ENCODE data around the gene DCC. TPM values are rescaled to one million over a fixed set of nuclear protein-coding genes. Genes with fewer than 3 reads are reported as not detected.

The DCC gene
- total RNA-seq, 1 donor from 2014 or later: 1.0 TPM

- H3K27me3 Mint-ChIP-seq (ENCODE audit: low read depth): no peaks in the 10 kb centered on the region
- no peak for DNase-seq (ENCODE audit: low spot score in 2 of 2, unreplicated experiment in 2 of 2)
- no peak overlapping the region for H3K27ac Mint-ChIP-seq
- no peak overlapping the region for H3K4me3 Mint-ChIP-seq
- no peaks in the 10 kb centered on the region for H3K4me1 Mint-ChIP-seq
- no peaks in the 10 kb centered on the region for H3K9me3 Mint-ChIP-seq
- H3K36me3 Mint-ChIP-seq: no peaks in the 10 kb centered on the region
- TF ChIP-seq CTCF (IDR thresholded peaks at IDR 0.05; ENCODE audit: unreplicated experiment): no peak
Observed at GRCh38 chr18:52845036-52845435, 505.0 kb downstream of the DCC start.

GRCh38 chr18:52850031-52850560 lies 510.1 kb downstream of the DCC start:
- no peak for DNase-seq (ENCODE audit: low spot score in 2 of 2, unreplicated experiment in 2 of 2)
- Mint-ChIP-seq H3K27me3 (ENCODE audit: low read depth) (peaks cover 5% of the 10 kb centered on the region), H3K36me3 (no peaks in the 10 kb centered on the region), H3K9me3 (no peaks in the 10 kb centered on the region), H3K4me1 (no peaks in the 10 kb centered on the region), H3K4me3 (no peak overlapping the region), H3K27ac (no peak overlapping the region)
- no peak for TF ChIP-seq CTCF (IDR thresholded peaks at IDR 0.05; ENCODE audit: unreplicated experiment)

- no peak for DNase-seq (ENCODE audit: low spot score in 2 of 2, unreplicated experiment in 2 of 2)
- no peaks in the 10 kb centered on the region for H3K4me1 Mint-ChIP-seq
- no peak overlapping the region for H3K4me3 Mint-ChIP-seq
- no peak overlapping the region for H3K27ac Mint-ChIP-seq
- no peaks in the 10 kb centered on the region for H3K27me3 Mint-ChIP-seq (ENCODE audit: low read depth)
- H3K9me3 Mint-ChIP-seq: peaks cover 9% of the 10 kb centered on the region
- TF ChIP-seq CTCF (IDR thresholded peaks at IDR 0.05; ENCODE audit: unreplicated experiment): no peak
- H3K36me3 Mint-ChIP-seq: no peaks in the 10 kb centered on the region
Observed at GRCh38 chr18:52861558-52861957, 521.6 kb downstream of the DCC start.

- no peak overlapping the region for H3K27ac Mint-ChIP-seq
- H3K4me3 Mint-ChIP-seq: no peak overlapping the region
- TF ChIP-seq CTCF (IDR thresholded peaks at IDR 0.05; ENCODE audit: unreplicated experiment): no peak
- DNase-seq (ENCODE audit: low spot score in 2 of 2, unreplicated experiment in 2 of 2): no peak
- H3K9me3 Mint-ChIP-seq: peaks cover 9% of the 10 kb centered on the region
- peaks cover 3% of the 10 kb centered on the region for H3K27me3 Mint-ChIP-seq (ENCODE audit: low read depth)
- H3K4me1 Mint-ChIP-seq: no peaks in the 10 kb centered on the region
- no peaks in the 10 kb centered on the region for H3K36me3 Mint-ChIP-seq
Observed at GRCh38 chr18:52869349-52869923, 529.4 kb downstream of the DCC start.

GRCh38 chr18:52869942-52870907 lies 530.2 kb downstream of the DCC start:
- no peak for TF ChIP-seq CTCF (IDR thresholded peaks at IDR 0.05; ENCODE audit: unreplicated experiment)
- no peaks in the 10 kb centered on the region for H3K4me1 Mint-ChIP-seq
- H3K27ac Mint-ChIP-seq: no peak overlapping the region

More at GRCh38 chr18:52869942-52870907, 530.2 kb downstream of the DCC start:
- no peak for DNase-seq (ENCODE audit: low spot score in 2 of 2, unreplicated experiment in 2 of 2)
- Mint-ChIP-seq H3K27me3 (ENCODE audit: low read depth) (peaks cover 3% of the 10 kb centered on the region), H3K9me3 (peaks cover 9% of the 10 kb centered on the region), H3K36me3 (no peaks in the 10 kb centered on the region), H3K4me3 (no peak overlapping the region)
